Colon (tissue), 2 donors: ENCODE results near the gene CARM1.

Source experiments
- FAIRE-seq: peaks from 2 replicates; lab custom pipeline; 2012; peaks lifted over from hg19 to GRCh38; lab: Jason Lieb, UNC
- donor health status: control.
- donor health status: control.

The CARM1 gene

GRCh38 chr19:10908380-10908960 lies 37.1 kb downstream of the CARM1 start:
- no peak for FAIRE-seq

- FAIRE-seq: no peak
These were observed 40.4 kb downstream of the CARM1 start for GRCh38 chr19:10911579-10912363.

GRCh38 chr19:10912619-10913018 lies 41.3 kb downstream of the CARM1 start:
- FAIRE-seq: no peak

GRCh38 chr19:10913716-10914340 lies 42.5 kb downstream of the CARM1 start:
- no peak for FAIRE-seq

- no peak for FAIRE-seq
These were observed 44.1 kb downstream of the CARM1 start for GRCh38 chr19:10915130-10916091.

- FAIRE-seq: no peak
These were observed 45.2 kb downstream of the CARM1 start for GRCh38 chr19:10916602-10917001.

- no peak for FAIRE-seq
These were observed 47.0 kb downstream of the CARM1 start for GRCh38 chr19:10918359-10918758.

GRCh38 chr19:10919352-10920287 lies 48.3 kb downstream of the CARM1 start:
- no peak for FAIRE-seq

GRCh38 chr19:10920288-10920655 lies 48.9 kb downstream of the CARM1 start:
- no peak for FAIRE-seq

GRCh38 chr19:10920781-10921180 lies 49.4 kb downstream of the CARM1 start:
- no peak for FAIRE-seq

GRCh38 chr19:10921199-10921909 lies 50.0 kb downstream of the CARM1 start:
- no peak for FAIRE-seq

- no peak for FAIRE-seq
These were observed 50.7 kb downstream of the CARM1 start for GRCh38 chr19:10921910-10922637.

- FAIRE-seq: no peak
These were observed 51.3 kb downstream of the CARM1 start for GRCh38 chr19:10922638-10923014.

GRCh38 chr19:10923260-10924112 lies 52.1 kb downstream of the CARM1 start:
- no peak for FAIRE-seq

- FAIRE-seq: no peak
These were observed 53.2 kb downstream of the CARM1 start for GRCh38 chr19:10924597-10924996.

GRCh38 chr19:10927730-10928562 lies 56.6 kb downstream of the CARM1 start:
- no peak for FAIRE-seq

GRCh38 chr19:10928563-10929401 lies 57.4 kb downstream of the CARM1 start, which contains the start of the genes TIMM29 and YIPF2:
Gene TIMM29, plus strand, starts transcription at chr19:10928811. Its CDS starts 12 bp downstream, at chr19:10928823.
Gene YIPF2, minus strand, starts transcription at chr19:10928639. Its CDS starts 229 bp downstream, at chr19:10928410.
- FAIRE-seq: no peak
